ENCODE data around the gene RNF152. TPM values are rescaled to one million over a fixed set of nuclear protein-coding genes. Genes with fewer than 3 reads are reported as not detected.

Gene RNF152
- total RNA-seq, 1 experiment from 2014 or later: 2.4 TPM

DNA sequence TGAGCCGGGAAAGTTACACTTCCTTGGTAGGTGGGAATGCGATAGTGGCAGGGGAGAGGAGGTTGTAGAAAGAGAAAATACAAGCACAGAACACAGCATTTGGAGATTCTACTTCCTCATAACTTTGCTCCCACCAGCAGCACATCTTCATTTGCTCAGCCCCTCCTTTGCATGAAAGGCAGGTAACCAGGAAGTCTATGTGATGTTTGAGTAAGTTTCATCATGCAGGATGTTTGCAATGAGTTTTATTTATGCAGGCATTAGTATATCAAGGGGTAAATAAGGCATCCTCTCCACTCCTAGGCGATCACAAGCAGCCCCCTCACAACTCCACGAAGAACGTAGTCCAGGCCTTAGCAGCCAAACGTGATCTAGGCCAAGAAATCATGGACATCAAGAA lies 5.0 kb downstream of the RNF152 start:
- Mint-ChIP-seq H3K27me3 (ENCODE audit: insufficient read depth, unreplicated experiment) (no peaks in the 10 kb centered on the region), H3K4me1 (ENCODE audit: low read depth, unreplicated experiment) (no peaks in the 10 kb centered on the region), H3K4me3 (ENCODE audit: unreplicated experiment) (no peak overlapping the region), H3K27ac (ENCODE audit: unreplicated experiment) (no peak overlapping the region), H3K9me3 (ENCODE audit: unreplicated experiment) (no peaks in the 10 kb centered on the region), H3K36me3 (ENCODE audit: insufficient read depth, unreplicated experiment) (peaks cover 5% of the 10 kb centered on the region)
- BruUV-seq (replicated peaks): no TSS peak
- ChIA-PET POLR2A (no interaction called here), CTCF (no interaction called here)
- Histone ChIP-seq H3K4me3 (ENCODE audit: low read depth, low read length) (no peak overlapping the region), H3K27me3 (replicated peaks; ENCODE audit: control insufficient read depth, insufficient read depth, low read length) (no peaks in the 10 kb centered on the region), H3K9me3 (no peaks in the 10 kb centered on the region), H3K36me3 (ENCODE audit: control insufficient read depth, insufficient read depth, low read length) (no peaks in the 10 kb centered on the region), H3K4me1 (no peaks in the 10 kb centered on the region)
- DNase-seq: no peak
- intact Hi-C loops (cut with micrococcal nuclease; ENCODE audit: unreplicated experiment): no loop called here
- no peak for TF ChIP-seq CTCF (IDR thresholded peaks at IDR 0.05; ENCODE audit: insufficient read depth in 1 of 2, low read depth in 1 of 2, low read length in 1 of 2, severe bottlenecking in 1 of 2, unreplicated experiment in 1 of 2)

GRCh38 chr18:61883547-61883946 lies 9.3 kb downstream of the RNF152 start:
- Histone ChIP-seq H3K36me3 (ENCODE audit: control insufficient read depth, insufficient read depth, low read length) (no peaks in the 10 kb centered on the region), H3K27me3 (replicated peaks; ENCODE audit: control insufficient read depth, insufficient read depth, low read length) (no peaks in the 10 kb centered on the region), H3K4me3 (ENCODE audit: low read depth, low read length) (no peak overlapping the region), H3K4me1 (no peaks in the 10 kb centered on the region), H3K9me3 (no peaks in the 10 kb centered on the region)
- CTCF ChIA-PET: no interaction called here
- intact Hi-C loops (cut with micrococcal nuclease; ENCODE audit: unreplicated experiment): no loop called here
- POLR2A ChIA-PET: no interaction called here
- no peaks in the 10 kb centered on the region for H3K27me3 Mint-ChIP-seq (ENCODE audit: insufficient read depth, unreplicated experiment)
- peaks cover 5% of the 10 kb centered on the region for H3K36me3 Mint-ChIP-seq (ENCODE audit: insufficient read depth, unreplicated experiment)
- no peak overlapping the region for H3K27ac Mint-ChIP-seq (ENCODE audit: unreplicated experiment)
- H3K4me3 Mint-ChIP-seq (ENCODE audit: unreplicated experiment): no peak overlapping the region
- no peak for DNase-seq
- H3K9me3 Mint-ChIP-seq (ENCODE audit: unreplicated experiment): no peaks in the 10 kb centered on the region
- TF ChIP-seq CTCF (IDR thresholded peaks at IDR 0.05; ENCODE audit: insufficient read depth in 1 of 2, low read depth in 1 of 2, low read length in 1 of 2, severe bottlenecking in 1 of 2, unreplicated experiment in 1 of 2): no peak
- BruUV-seq (replicated peaks): no TSS peak
- H3K4me1 Mint-ChIP-seq (ENCODE audit: low read depth, unreplicated experiment): no peaks in the 10 kb centered on the region

DNA sequence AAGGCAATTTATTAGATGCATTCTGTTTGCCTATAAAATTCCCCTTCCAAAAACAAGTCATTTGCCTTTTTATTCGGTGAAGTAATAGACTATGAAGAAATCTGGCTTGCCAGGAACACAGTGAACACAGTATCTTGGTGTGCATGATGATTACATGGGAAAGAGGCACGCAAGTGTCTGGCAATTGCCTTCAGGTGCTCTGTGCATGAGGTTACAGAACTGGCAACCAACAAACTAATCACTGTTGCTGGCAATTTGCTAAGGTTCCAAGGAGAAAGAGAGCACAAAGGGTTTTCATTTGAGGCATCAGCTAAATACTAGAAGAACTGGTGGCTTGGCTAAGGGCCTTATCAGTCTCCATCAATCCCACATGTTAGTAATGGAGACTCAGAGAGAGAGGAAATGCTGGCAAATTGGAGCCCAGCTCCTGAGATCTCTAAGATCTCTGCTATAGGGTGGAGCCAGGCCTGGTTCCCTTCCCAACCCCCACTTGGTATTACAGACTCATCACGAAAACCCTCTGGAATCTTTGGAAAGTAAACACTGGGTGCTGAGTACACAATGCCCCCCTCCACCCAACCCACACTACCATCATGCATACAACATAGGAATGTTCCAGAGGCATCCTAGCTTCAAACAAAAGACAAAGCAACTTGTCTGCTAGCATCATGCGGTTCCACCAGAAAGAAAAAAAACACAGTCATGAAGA lies 10.4 kb downstream of the RNF152 start:
- intact Hi-C loops (cut with micrococcal nuclease; ENCODE audit: unreplicated experiment): no loop called here
- Histone ChIP-seq H3K9me3 (no peaks in the 10 kb centered on the region), H3K4me1 (no peaks in the 10 kb centered on the region), H3K36me3 (ENCODE audit: control insufficient read depth, insufficient read depth, low read length) (no peaks in the 10 kb centered on the region), H3K4me3 (ENCODE audit: low read depth, low read length) (no peak overlapping the region), H3K27me3 (replicated peaks; ENCODE audit: control insufficient read depth, insufficient read depth, low read length) (no peaks in the 10 kb centered on the region)
- H3K4me1 Mint-ChIP-seq (ENCODE audit: low read depth, unreplicated experiment): no peaks in the 10 kb centered on the region
- H3K4me3 Mint-ChIP-seq (ENCODE audit: unreplicated experiment): no peak overlapping the region
- DNase-seq: peak; percentile 11 to 34
- H3K9me3 Mint-ChIP-seq (ENCODE audit: unreplicated experiment): no peaks in the 10 kb centered on the region
- no peak for TF ChIP-seq CTCF (IDR thresholded peaks at IDR 0.05; ENCODE audit: insufficient read depth in 1 of 2, low read depth in 1 of 2, low read length in 1 of 2, severe bottlenecking in 1 of 2, unreplicated experiment in 1 of 2)
- POLR2A ChIA-PET: no interaction called here
- no peak overlapping the region for H3K27ac Mint-ChIP-seq (ENCODE audit: unreplicated experiment)
- no peaks in the 10 kb centered on the region for H3K27me3 Mint-ChIP-seq (ENCODE audit: insufficient read depth, unreplicated experiment)
- H3K36me3 Mint-ChIP-seq (ENCODE audit: insufficient read depth, unreplicated experiment): peaks cover 5% of the 10 kb centered on the region
- CTCF ChIA-PET: no interaction called here
- BruUV-seq (replicated peaks): no TSS peak
